ENCODE data around the gene BOC. TPM values are rescaled to one million over a fixed set of nuclear protein-coding genes. Genes with fewer than 3 reads are reported as not detected.

The BOC gene
- total and polyA plus RNA-seq, 10 of the 15 experiments (the other 5 are each of a cell fraction or from before 2014, with no cell fraction given), result 0.18 TPM; not detected in 9

GRCh38 chr3:113223475-113224281 is 12.3 kb downstream of the BOC start (continued):
- TF ChIP-seq SKIL (IDR thresholded peaks at IDR 0.05; ENCODE audit: low read depth, poor library complexity, severe bottlenecking) (no peak), MEF2A (IDR thresholded peaks at IDR 0.05; ENCODE audit: insufficient read depth, low read depth, low read length) (no peak)

- no peak overlapping the region for H3K4me3 ChIP-seq
- no peak overlapping the region for H3K4me2 ChIP-seq (ENCODE audit: control insufficient read depth, insufficient read depth)
- POLR2A ChIA-PET, result no interaction called here
- no TSS peak for BruUV-seq (replicated peaks)
- H3K36me3 ChIP-seq (ENCODE audit: control insufficient read depth in 2 of 2, insufficient read depth in 2 of 2, low read length in 1 of 2), result no peaks in the 10 kb centered on the region
- CTCF ChIA-PET, result no interaction called here
- no peak overlapping the region for H3K9ac ChIP-seq (ENCODE audit: control insufficient read depth, insufficient read depth, low read length)
- RAD21 ChIA-PET (ENCODE audit: unreplicated experiment), result no interaction called here
- H3K9me3 ChIP-seq (replicated peaks; ENCODE audit: control insufficient read depth, insufficient read depth, low read length), result no peaks in the 10 kb centered on the region
- H2AFZ ChIP-seq (ENCODE audit: control insufficient read depth, low read depth, low read length), result no peak overlapping the region
- FAIRE-seq (no peak), ATAC-seq (no peak), DNase-seq (ENCODE audit: low read depth, low spot score) (no peak)
- H3K79me2 ChIP-seq (ENCODE audit: control insufficient read depth, insufficient read depth, low read length), result no peaks in the 10 kb centered on the region
- intact Hi-C loops (cut with micrococcal nuclease; ENCODE audit: unreplicated experiment) (no loop called here), in situ Hi-C loops (cut with MboI) (no loop called here)
- WGBS (ENCODE audit: insufficient coverage, insufficient replicate concordance, low lambda C conversion rate, missing lambda C conversion rate), result 47% methylated on average over 2 of the region's 2 CpGs
- TF ChIP-seq HDAC2 (IDR thresholded peaks at IDR 0.05), result no peak
- TF ChIP-seq MLLT1 (IDR thresholded peaks at IDR 0.05), result no peak
- TF ChIP-seq IRF4 (IDR thresholded peaks at IDR 0.05; ENCODE audit: low read depth, low read length), result no peak
- TF ChIP-seq MTA2 (IDR thresholded peaks at IDR 0.05; ENCODE audit: low read depth), result no peak
- no peak for TF ChIP-seq ZNF592 (IDR thresholded peaks at IDR 0.05)
- no peak for TF ChIP-seq WRNIP1 (IDR thresholded peaks at IDR 0.05; ENCODE audit: borderline replicate concordance, low read depth, low read length)
- no peak for TF ChIP-seq PBX3 (IDR thresholded peaks at IDR 0.05; ENCODE audit: insufficient replicate concordance, low read depth, low read length)
- TF ChIP-seq CBX3 (IDR thresholded peaks at IDR 0.05; ENCODE audit: borderline replicate concordance, low read depth), result no peak
- SMC1A ChIA-PET (ENCODE audit: uncharacterized antibody, unreplicated experiment), result interaction anchor here (0.6 kb wide), 1 partner anchor 27 kb away, joined by 3 read pairs; no protein-coding TSS in a partner anchor
- peaks cover 6% of the 10 kb centered on the region for H3K4me1 ChIP-seq (ENCODE audit: control insufficient read depth, insufficient read depth, low read length)
- peaks cover 0 to 1% of the 10 kb centered on the region in 2 experiments; a peak in 2 of 4 replicates for H3K27me3 ChIP-seq (replicated peaks in 1 of 2; ENCODE audit: control insufficient read depth in 2 of 2, insufficient read depth in 2 of 2, low read length in 1 of 2)
- no peak overlapping the region for H3K27ac ChIP-seq (ENCODE audit: control insufficient read depth, insufficient read depth)
- no peaks in the 10 kb centered on the region; the same call in 1 of the 2 replicates for H4K20me1 ChIP-seq (ENCODE audit: control insufficient read depth, insufficient read depth)
Observed at GRCh38 chr3:113225286-113225685, 13.9 kb downstream of the BOC start.

Data from GM12878 (cell line).